ENCODE results near the gene GPR157.
A peak's percentile ranks its signal among the peaks of the same experiment; 100 is the strongest.

GPR157 gene

GRCh38 chr1:9066945-9067807, 61.7 kb downstream of the GPR157 start:
- peak; percentile 12 for TF ChIP-seq CTCF (IDR thresholded peaks at IDR 0.05; ENCODE audit: low read depth, low read length)
- DNase-seq (ENCODE audit: extremely low read depth, low read depth) = peak; percentile 72

- DNase-seq (ENCODE audit: extremely low read depth, low read depth) = no peak
- TF ChIP-seq CTCF (IDR thresholded peaks at IDR 0.05; ENCODE audit: low read depth, low read length) = no peak
These were observed 63.6 kb downstream of the GPR157 start for GRCh38 chr1:9065213-9065751.

- no peak for DNase-seq (ENCODE audit: extremely low read depth, low read depth)
- TF ChIP-seq CTCF (IDR thresholded peaks at IDR 0.05; ENCODE audit: low read depth, low read length) = no peak
These were observed 66.1 kb downstream of the GPR157 start for GRCh38 chr1:9062846-9063245.

- DNase-seq (ENCODE audit: extremely low read depth, low read depth) = no peak
- TF ChIP-seq CTCF (IDR thresholded peaks at IDR 0.05; ENCODE audit: low read depth, low read length) = no peak
These were observed 66.9 kb downstream of the GPR157 start for GRCh38 chr1:9062021-9062471.

GRCh38 chr1:9061252-9061960, 67.5 kb downstream of the GPR157 start:
- TF ChIP-seq CTCF (IDR thresholded peaks at IDR 0.05; ENCODE audit: low read depth, low read length) = no peak
- no peak for DNase-seq (ENCODE audit: extremely low read depth, low read depth)

- no peak for DNase-seq (ENCODE audit: extremely low read depth, low read depth)
- no peak for TF ChIP-seq CTCF (IDR thresholded peaks at IDR 0.05; ENCODE audit: low read depth, low read length)
These were observed 68.8 kb downstream of the GPR157 start for GRCh38 chr1:9059891-9060744.
